IMR-90 (cell line): Measurements from ENCODE around the gene MOB3B. TPM values are rescaled to one million over a fixed set of nuclear protein-coding genes. Genes with fewer than 3 reads are reported as not detected.

ENCODE experiments used
- ATAC-seq: fragments of 200-7000 bp; cut with Tn5 transposase; 2 replicates; pipeline ENCODE4 v1.9.1; 2020; ENCODE audit warnings: low read depth, mild to moderate bottlenecking, moderate library complexity
- BruUV-seq: library from RNA; stranded (reverse); fragments of 400-500 nt; replicated peaks from 2 replicates; lab custom pipeline; 2021; lab: Mats Ljungman, UMichigan
- CTCF ChIA-PET: fragments of 300-600 bp; formaldehyde crosslinking; extraction: SDS; loops from one replicate; lab custom pipeline; 2021; ENCODE audit warnings: antibody characterized with exemption; lab: Yijun Ruan, JAX
- POLR2A ChIA-PET: fragments of 300-600 bp; sonication (Branson Sonifier 250); formaldehyde crosslinking; loops from one replicate; lab custom pipeline; 2022; ENCODE audit warnings: antibody characterized with exemption; ENCODE audit not compliant: unreplicated experiment; lab: Charles Lee
- DNase-seq: peaks from one replicate; pipeline ENCODE4 v3.0.0; 2013
- H2AFZ ChIP-seq: replicated peaks from 2 replicates; pipeline ENCODE3; 2013; ENCODE audit warnings: low read length, mild to moderate bottlenecking; ENCODE audit not compliant: poor library complexity
- H2AK5ac ChIP-seq: 2 replicates; pipeline ENCODE4 v1.6.1; 2013; ENCODE audit warnings: low read depth, low read length, inconsistent platforms
- H2AK9ac ChIP-seq: replicated peaks from 2 replicates; pipeline ENCODE3; 2013; ENCODE audit warnings: mild to moderate bottlenecking, low read depth, low read length, moderate library complexity; ENCODE audit not compliant: poor library complexity
- H2BK120ac ChIP-seq: 2 replicates; pipeline ENCODE4 v1.6.1; 2013; ENCODE audit warnings: low read depth, low read length, inconsistent platforms
- H2BK15ac ChIP-seq: 3 replicates; pipeline ENCODE4 v1.6.1; 2013; ENCODE audit warnings: low read depth, low read length, inconsistent platforms
- H2BK20ac ChIP-seq: 2 replicates; pipeline ENCODE4 v1.6.1; 2013; ENCODE audit warnings: low read depth, mild to moderate bottlenecking, inconsistent platforms, low read length, moderate library complexity
- H2BK5ac ChIP-seq: 2 replicates; pipeline ENCODE4 v1.6.1; 2013; ENCODE audit warnings: mild to moderate bottlenecking, low read depth, low read length, inconsistent platforms; ENCODE audit not compliant: poor library complexity, severe bottlenecking
- H3K14ac ChIP-seq: replicated peaks from 2 replicates; pipeline ENCODE4 v1.6.1; 2013; ENCODE audit warnings: low read depth, low read length, inconsistent platforms
- H3K18ac ChIP-seq: 2 replicates; pipeline ENCODE4 v1.6.1; 2013; ENCODE audit warnings: low read depth, low read length, control low read depth
- H3K23ac ChIP-seq: 2 replicates; pipeline ENCODE4 v1.6.1; 2013; ENCODE audit warnings: low read depth, low read length, inconsistent platforms
- H3K27ac ChIP-seq: 2 replicates; pipeline ENCODE4 v1.5.1; 2013; ENCODE audit warnings: mild to moderate bottlenecking, control low read depth, low read length; ENCODE audit not compliant: insufficient read depth
- H3K27me3 ChIP-seq: 2 replicates; pipeline ENCODE4 v1.6.1; 2013; ENCODE audit warnings: low read length; ENCODE audit not compliant: control insufficient read depth, insufficient read depth
- H3K36me3 ChIP-seq: 2 replicates; pipeline ENCODE4 v1.6.1; 2013; ENCODE audit warnings: low read length, mixed read lengths; ENCODE audit not compliant: control insufficient read depth, insufficient read depth
- H3K4ac ChIP-seq: 2 replicates; pipeline ENCODE4 v1.6.1; 2013; ENCODE audit warnings: low read depth, low read length, inconsistent platforms
- H3K4me1 ChIP-seq: 2 replicates; pipeline ENCODE4 v1.6.1; 2013; ENCODE audit warnings: low read length, mixed read lengths; ENCODE audit not compliant: control insufficient read depth, insufficient read depth
- H3K4me2 ChIP-seq: 2 replicates; pipeline ENCODE4 v1.6.1; 2013; ENCODE audit warnings: low read depth, mild to moderate bottlenecking, control low read depth, low read length, moderate library complexity
- H3K4me3 ChIP-seq: 2 replicates; pipeline ENCODE4 v1.5.1; 2013; ENCODE audit warnings: low read depth, mild to moderate bottlenecking, control low read depth, low read length, moderate library complexity; ENCODE audit not compliant: insufficient read depth
- H3K56ac ChIP-seq: 2 replicates; pipeline ENCODE4 v1.6.1; 2013; ENCODE audit warnings: low read length, inconsistent platforms; ENCODE audit not compliant: insufficient read depth; ENCODE audit errors: extremely low read depth
- H3K79me1 ChIP-seq, 2 experiments: 2 replicates each; pipeline ENCODE4 v1.6.1; 2013; ENCODE audit warnings: low read length in 2 of 2, inconsistent platforms in 1 of 2, low read depth in 1 of 2
- H3K9ac ChIP-seq: 2 replicates; pipeline ENCODE4 v1.6.1; 2013; ENCODE audit warnings: low read depth, low read length, control low read depth
- H3K9me1 ChIP-seq: 2 replicates; pipeline ENCODE4 v1.6.1; 2013; ENCODE audit warnings: low read length, inconsistent platforms; ENCODE audit not compliant: insufficient read depth
- H3K9me3 ChIP-seq: 2 replicates; pipeline ENCODE4 v1.6.1; 2013; ENCODE audit warnings: low read length; ENCODE audit not compliant: control insufficient read depth, insufficient read depth
- H4K20me1 ChIP-seq: 2 replicates; pipeline ENCODE4 v1.6.1; 2013; ENCODE audit warnings: low read length, inconsistent platforms; ENCODE audit not compliant: insufficient read depth
- H4K5ac ChIP-seq: 2 replicates; pipeline ENCODE4 v1.6.1; 2013; ENCODE audit warnings: mild to moderate bottlenecking, low read depth, low read length, control low read depth
- H4K8ac ChIP-seq, 2 experiments: 2 replicates each; pipeline ENCODE4 v1.6.1; 2013; ENCODE audit warnings: low read depth in 2 of 2, low read length in 2 of 2, control low read depth in 1 of 2, inconsistent platforms in 1 of 2
- H4K91ac ChIP-seq: 2 replicates; pipeline ENCODE4 v1.6.1; 2013; ENCODE audit warnings: low read depth, low read length, inconsistent platforms; ENCODE audit not compliant: insufficient read depth
- CEBPB ChIP-seq: IDR thresholded peaks from 2 replicates; pipeline ENCODE4 v1.6.1; 2012; ENCODE audit warnings: low read depth, low read length, improper control_type of control experiment
- FOS ChIP-seq: fragments of 150-350 bp; IDR thresholded peaks from 2 replicates; pipeline ENCODE4 v1.6.1; 2016; ENCODE audit warnings: low read depth, low read length
- MAFK ChIP-seq: IDR thresholded peaks from 2 replicates; pipeline ENCODE4 v1.6.1; 2012; ENCODE audit warnings: low read depth, low read length, improper control_type of control experiment
- MXI1 ChIP-seq: IDR thresholded peaks from 2 replicates; pipeline ENCODE4 v1.6.1; 2012; ENCODE audit warnings: low read depth, mild to moderate bottlenecking, low read length, moderate library complexity, borderline replicate concordance
- POLR2A ChIP-seq: IDR thresholded peaks from 2 replicates; pipeline ENCODE4 v1.6.1; 2012; ENCODE audit warnings: mild to moderate bottlenecking, low read depth, low read length
- RAD21 ChIP-seq: IDR thresholded peaks from 2 replicates; pipeline ENCODE4 v1.6.1; 2012; ENCODE audit warnings: low read length, improper control_type of control experiment
- RFX5 ChIP-seq: IDR thresholded peaks from 2 replicates; pipeline ENCODE4 v1.8.0; 2012; ENCODE audit warnings: low read depth, mild to moderate bottlenecking, low read length, moderate library complexity
- WGBS, 2 experiments: methylation state at CpG; one replicate each; pipeline versions ENCODE4 v1.1.5 to v1.1.7; 2013; ENCODE audit warnings: missing lambda C conversion rate in 2 of 2; ENCODE audit not compliant: insufficient read length in 1 of 2; ENCODE audit errors: extremely low coverage in 2 of 2; 5-methylcytosine and 5-hydroxymethylcytosine counted together
- dilution Hi-C: fragments of 300-500 bp; cut with HindIII; formaldehyde crosslinking; loops from one replicate; pipeline ENCODE4 v1.14.3; 2018; ENCODE audit warnings: low sequenced_read_pairs; ENCODE audit not compliant: unreplicated experiment
- in situ Hi-C: fragments of 300-500 bp; cut with MboI; formaldehyde crosslinking; loops from 3 replicates; pipeline ENCODE4 v1.14.3; 2019; ENCODE audit warnings: low sequenced_read_pairs, inconsistent platforms, mixed read lengths
- intact Hi-C: fragments of 100-400 bp; cut with micrococcal nuclease; formaldehyde crosslinking; loops from 2 replicates; pipeline ENCODE4 v1.10.0; 2022
- polyA plus RNA-seq, 3 experiments: library from polyadenylated mRNA; depleted of rRNA; stranded (reverse); fragments of >200 nt; gene quantifications; 2 replicates each; pipeline ENCODE4 v1.2.3, GENCODE V29; 2012; ENCODE audit warnings: low replicate concordance in 1 of 3
- total RNA-seq: library from RNA; depleted of rRNA; stranded (reverse); fragments of >200 nt; gene quantifications from 2 replicates; pipeline ENCODE4 v1.2.3, GENCODE V29; 2012
- TF ChIP-seq, protein P1 (sequence below): fragments of 150-350 bp; IDR thresholded peaks from 2 replicates; pipeline ENCODE4 v1.6.1; 2017; ENCODE audit warnings: mild to moderate bottlenecking, antibody characterized with exemption, low read length, low read depth

The MOB3B gene
- total and polyA plus RNA-seq, 2 of the 4 experiments (the other 2 are of a cell fraction): under 0.01 to 0.02 TPM

- no peaks in the 10 kb centered on the region for H3K4me1 ChIP-seq
- POLR2A ChIA-PET: no interaction called here
- no peak overlapping the region for H4K5ac ChIP-seq
- CTCF ChIA-PET: no interaction called here
- H3K9me1 ChIP-seq: peaks cover 2% of the 10 kb centered on the region; the same call in 1 of the 2 replicates
- no peak overlapping the region for H3K4me3 ChIP-seq
- no peak overlapping the region for H2BK5ac ChIP-seq
- DNase-seq (no peak), ATAC-seq (no peak)
- H3K36me3 ChIP-seq: no peaks in the 10 kb centered on the region
- no peak overlapping the region for H2BK120ac ChIP-seq
- no peaks in the 10 kb centered on the region for H4K20me1 ChIP-seq
- H3K56ac ChIP-seq: no peak overlapping the region
- H2BK15ac ChIP-seq: no peak overlapping the region
- no TSS peak for BruUV-seq
- no peak overlapping the region for H3K23ac ChIP-seq
- no peak overlapping the region for H3K14ac ChIP-seq
- H3K9me3 ChIP-seq: no peaks in the 10 kb centered on the region
- H3K18ac ChIP-seq: no peak overlapping the region
- H2AK9ac ChIP-seq: no peak overlapping the region
- in situ Hi-C loops: no loop called here
- dilution Hi-C loops: no loop called here
- H3K4ac ChIP-seq: no peak overlapping the region
- no peak overlapping the region for H3K27ac ChIP-seq
- H3K27me3 ChIP-seq: peaks cover 5% of the 10 kb centered on the region; the same call in 1 of the 2 replicates
- no peaks in the 10 kb centered on the region for H3K79me1 ChIP-seq
- H2AK5ac ChIP-seq: no peak overlapping the region
- no peak for TF ChIP-seq MXI1
- TF ChIP-seq, protein P1, sequence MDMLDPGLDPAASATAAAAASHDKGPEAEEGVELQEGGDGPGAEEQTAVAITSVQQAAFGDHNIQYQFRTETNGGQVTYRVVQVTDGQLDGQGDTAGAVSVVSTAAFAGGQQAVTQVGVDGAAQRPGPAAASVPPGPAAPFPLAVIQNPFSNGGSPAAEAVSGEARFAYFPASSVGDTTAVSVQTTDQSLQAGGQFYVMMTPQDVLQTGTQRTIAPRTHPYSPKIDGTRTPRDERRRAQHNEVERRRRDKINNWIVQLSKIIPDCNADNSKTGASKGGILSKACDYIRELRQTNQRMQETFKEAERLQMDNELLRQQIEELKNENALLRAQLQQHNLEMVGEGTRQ: no peak
- TF ChIP-seq FOS: no peak
- no peak for TF ChIP-seq RAD21
- no peak for TF ChIP-seq RFX5
- no peak for TF ChIP-seq MAFK
- TF ChIP-seq POLR2A: no peak
- TF ChIP-seq CEBPB: no peak
- no peak overlapping the region for H4K91ac ChIP-seq
- H2AFZ ChIP-seq: no peak overlapping the region
- intact Hi-C loops: no loop called here
- H3K9ac ChIP-seq: no peak overlapping the region
- no peak overlapping the region for H2BK20ac ChIP-seq
- WGBS, 2 experiments: no CpG with 5 or more reads among the region's 2 CpGs
- H4K8ac ChIP-seq: no peak overlapping the region
- no peak overlapping the region for H3K4me2 ChIP-seq
Measured at GRCh38 chr9:27511771-27512170, 17.8 kb downstream of the MOB3B start.
